Measurements from ENCODE around the gene CFAP61. TPM values are rescaled to one million over a fixed set of nuclear protein-coding genes. Genes with fewer than 3 reads are reported as not detected.

The CFAP61 gene
- polyA plus RNA-seq, 1 of the 3 experiments (the other 2 are of a cell fraction) = 0.26 TPM

DNA sequence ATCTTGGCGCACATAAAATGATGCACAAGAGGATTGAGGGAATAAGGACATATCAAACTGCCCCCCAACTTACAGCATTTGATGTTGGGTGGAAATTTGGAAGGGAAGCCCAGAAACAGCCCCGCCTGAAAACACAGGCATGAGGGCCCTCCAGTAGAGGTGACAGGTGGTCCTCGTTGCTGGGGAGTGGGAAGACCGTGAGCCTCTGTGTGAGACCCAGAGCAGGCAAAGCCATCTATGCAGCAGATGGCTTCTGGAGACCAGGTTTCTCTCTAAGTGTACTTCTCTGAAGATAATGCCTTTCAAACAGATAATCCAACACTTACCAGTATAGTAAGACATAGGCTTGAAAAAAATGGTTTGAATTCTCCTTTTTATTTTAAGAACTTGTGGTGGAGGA, 183.3 kb downstream of the CFAP61 start:
- H3K4me3 ChIP-seq (ENCODE audit: low read depth in 2 of 2, low read length in 1 of 2) = no peak overlapping the region
- no peak overlapping the region for H3K27ac ChIP-seq (ENCODE audit: low read depth in 2 of 2, low read length in 1 of 2)
- POLR2A ChIA-PET = no interaction called here
- H3K27me3 ChIP-seq (ENCODE audit: insufficient read depth) = no peaks in the 10 kb centered on the region; the same call in 1 of the 2 replicates
- H3K9me2 ChIP-seq = no peaks in the 10 kb centered on the region
- H3K4me1 ChIP-seq (ENCODE audit: control insufficient read depth in 1 of 2, insufficient read depth in 2 of 2, low read depth in 1 of 2, low read length in 1 of 2) = peaks cover 0 to 25% of the 10 kb centered on the region in 2 experiments; a peak in 2 of 4 replicates
- H3K9me3 ChIP-seq = no peaks in the 10 kb centered on the region
- CTCF ChIA-PET = interaction anchor here (1.5 to 5.0 kb wide), 5 partner anchors 29 to 358 kb away, joined by 5 to 77 read pairs (median 18); no protein-coding TSS in a partner anchor
- H2AFZ ChIP-seq (ENCODE audit: low read depth) = no peak overlapping the region
- WGBS (ENCODE audit: low lambda C conversion rate) = 45% methylated on average over 4 of the region's 4 CpGs
- DNase-seq = no peak
- no peaks in the 10 kb centered on the region for H4K20me1 ChIP-seq (ENCODE audit: insufficient read depth)
- H3K79me2 ChIP-seq (ENCODE audit: insufficient read depth) = no peaks in the 10 kb centered on the region
- H3K4me2 ChIP-seq = no peak overlapping the region
- H3K9ac ChIP-seq = no peak overlapping the region
- no peaks in the 10 kb centered on the region for H3F3A ChIP-seq (replicated peaks; ENCODE audit: insufficient read depth)
- H3K36me3 ChIP-seq (replicated peaks in 1 of 2; ENCODE audit: control insufficient read depth in 1 of 2, insufficient read depth in 2 of 2, low read length in 1 of 2) = no peaks in the 10 kb centered on the region
- TF ChIP-seq, protein P1, sequence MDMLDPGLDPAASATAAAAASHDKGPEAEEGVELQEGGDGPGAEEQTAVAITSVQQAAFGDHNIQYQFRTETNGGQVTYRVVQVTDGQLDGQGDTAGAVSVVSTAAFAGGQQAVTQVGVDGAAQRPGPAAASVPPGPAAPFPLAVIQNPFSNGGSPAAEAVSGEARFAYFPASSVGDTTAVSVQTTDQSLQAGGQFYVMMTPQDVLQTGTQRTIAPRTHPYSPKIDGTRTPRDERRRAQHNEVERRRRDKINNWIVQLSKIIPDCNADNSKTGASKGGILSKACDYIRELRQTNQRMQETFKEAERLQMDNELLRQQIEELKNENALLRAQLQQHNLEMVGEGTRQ (IDR thresholded peaks at IDR 0.05; ENCODE audit: borderline replicate concordance, low read depth, low read length) = no peak
- TF ChIP-seq IRF3 (IDR thresholded peaks at IDR 0.05; ENCODE audit: low read depth, low read length) (no peak), CHD2 (IDR thresholded peaks at IDR 0.05; ENCODE audit: low read length, partially characterized antibody) (no peak), TCF12 (IDR thresholded peaks at IDR 0.05) (no peak), GABPA (IDR thresholded peaks at IDR 0.05; ENCODE audit: low read depth) (no peak), SIN3A (IDR thresholded peaks at IDR 0.05; ENCODE audit: borderline replicate concordance, low read depth, low read length) (no peak), JUND (IDR thresholded peaks at IDR 0.05) (no peak), ZBTB33 (IDR thresholded peaks at IDR 0.05; ENCODE audit: borderline replicate concordance, low read depth) (no peak), NFIC (IDR thresholded peaks at IDR 0.05; ENCODE audit: borderline replicate concordance) (no peak), RFX5 (IDR thresholded peaks at IDR 0.05; ENCODE audit: low read length) (no peak), NRF1 (IDR thresholded peaks at IDR 0.05; ENCODE audit: low read depth, low read length) (no peak), MXI1 (IDR thresholded peaks at IDR 0.05; ENCODE audit: low read depth, low read length) (no peak), MEF2A (IDR thresholded peaks at IDR 0.05; ENCODE audit: borderline replicate concordance, low read depth) (no peak), RXRA (IDR thresholded peaks at IDR 0.05; ENCODE audit: borderline replicate concordance, low read depth) (no peak)
- TF ChIP-seq, protein P2, sequence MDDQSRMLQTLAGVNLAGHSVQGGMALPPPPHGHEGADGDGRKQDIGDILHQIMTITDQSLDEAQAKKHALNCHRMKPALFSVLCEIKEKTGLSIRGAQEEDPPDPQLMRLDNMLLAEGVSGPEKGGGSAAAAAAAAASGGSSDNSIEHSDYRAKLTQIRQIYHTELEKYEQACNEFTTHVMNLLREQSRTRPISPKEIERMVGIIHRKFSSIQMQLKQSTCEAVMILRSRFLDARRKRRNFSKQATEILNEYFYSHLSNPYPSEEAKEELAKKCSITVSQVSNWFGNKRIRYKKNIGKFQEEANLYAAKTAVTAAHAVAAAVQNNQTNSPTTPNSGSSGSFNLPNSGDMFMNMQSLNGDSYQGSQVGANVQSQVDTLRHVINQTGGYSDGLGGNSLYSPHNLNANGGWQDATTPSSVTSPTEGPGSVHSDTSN (IDR thresholded peaks at IDR 0.05) = no peak
- TF ChIP-seq, protein P3, sequence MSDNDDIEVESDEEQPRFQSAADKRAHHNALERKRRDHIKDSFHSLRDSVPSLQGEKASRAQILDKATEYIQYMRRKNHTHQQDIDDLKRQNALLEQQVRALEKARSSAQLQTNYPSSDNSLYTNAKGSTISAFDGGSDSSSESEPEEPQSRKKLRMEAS (IDR thresholded peaks at IDR 0.05; ENCODE audit: low read depth) = no peak
